A549 (cell line): ENCODE data around the gene OR2T33. TPM values are rescaled to one million over a fixed set of nuclear protein-coding genes. Genes with fewer than 3 reads are reported as not detected.
"Not testable (repeated sequence)": the region's sequence is repeated elsewhere in the genome, so short reads cannot be mapped to it uniquely, and the experiment has no call there.

Experiments
- ATAC-seq, 2 experiments: fragments of 200-7000 bp in 1 of 2; fragments of >200 bp in 1 of 2; cut with Nextera tagmentation in 1 of 2; cut with Tn5 transposase in 1 of 2; 3 replicates each; pipeline versions ENCODE4 v1.8.0 to v1.9.1; 2018 to 2020; ENCODE audit warnings: mild to moderate bottlenecking in 1 of 2, moderate library complexity in 1 of 2
- CTCF ChIA-PET: fragments of 300-600 bp; sonication (Branson Sonifier 250); formaldehyde crosslinking; extraction: SDS; loops from one replicate; lab custom pipeline; 2021; ENCODE audit warnings: antibody characterized with exemption, inconsistent platforms; lab: Yijun Ruan, JAX
- POLR2A ChIA-PET: fragments of 350-600 bp; formaldehyde crosslinking; extraction: SDS; loops from one replicate; lab custom pipeline; 2021; ENCODE audit warnings: antibody characterized with exemption, inconsistent platforms; lab: Yijun Ruan, JAX
- DNase-seq, 2 experiments: peaks; one replicate each; pipeline versions ENCODE4 v3.0.0 to v3.0.0-alpha.2; 2011 to 2016; ENCODE audit warnings: low read depth in 1 of 2, low spot score in 1 of 2
- FAIRE-seq: peaks from 2 replicates; lab custom pipeline; 2011; peaks lifted over from hg19 to GRCh38; lab: Jason Lieb, UNC
- H3K27ac ChIP-seq, 2 experiments: fragments of >200 bp; sonication (Bioruptor Twin); formaldehyde crosslinking; 3 replicates each; pipeline ENCODE4 v1.5.1; 2016 to 2017
- H3K4me1 ChIP-seq: fragments of >200 bp; sonication (Bioruptor Twin); formaldehyde crosslinking; 3 replicates; pipeline ENCODE4 v1.6.1; 2016
- H3K4me2 ChIP-seq: fragments of >200 bp; sonication (Bioruptor Twin); formaldehyde crosslinking; 3 replicates; pipeline ENCODE4 v1.6.1; 2016
- H3K4me3 ChIP-seq: fragments of >200 bp; sonication (Bioruptor Twin); formaldehyde crosslinking; 3 replicates; pipeline ENCODE4 v1.5.1; 2016
- H3K9me3 ChIP-seq: fragments of >200 bp; sonication (Bioruptor Twin); formaldehyde crosslinking; 3 replicates; pipeline ENCODE4 v1.6.1; 2016
- BHLHE40 ChIP-seq: IDR thresholded peaks from 2 replicates; pipeline ENCODE4 v1.6.1; 2012; ENCODE audit warnings: low read depth, low read length, inconsistent platforms
- CEBPB ChIP-seq, 2 experiments: fragments of >200 bp in 1 of 2; sonication (Bioruptor Twin) in 1 of 2; formaldehyde crosslinking in 1 of 2; IDR thresholded peaks; 2 replicates each; pipeline ENCODE4 v1.6.1; 2012 to 2016
- EHF ChIP-seq: fragments of 250-450 bp; sonication (Bioruptor Pico); IDR thresholded peaks from 2 replicates; pipeline ENCODE4 v1.5.0; 2020; ENCODE audit warnings: mild to moderate bottlenecking
- EP300 ChIP-seq, 2 experiments: fragments of >200 bp; sonication (Bioruptor Twin); formaldehyde crosslinking; IDR thresholded peaks; 2 replicates in 1 of 2; 3 replicates in 1 of 2; pipeline ENCODE4 v1.6.1; 2016 to 2017
- ESRRA ChIP-seq: fragments of 150-350 bp; IDR thresholded peaks from 2 replicates; pipeline ENCODE4 v1.6.1; 2014; ENCODE audit warnings: mild to moderate bottlenecking, low read length, borderline replicate concordance
- FOXS1 ChIP-seq: fragments of 250-450 bp; sonication (Bioruptor Pico); IDR thresholded peaks from 2 replicates; pipeline ENCODE4 v1.5.0; 2020; ENCODE audit warnings: mild to moderate bottlenecking, moderate library complexity
- GATA3 ChIP-seq: IDR thresholded peaks from 2 replicates; pipeline ENCODE4 v1.6.1; 2012; ENCODE audit warnings: borderline replicate concordance
- HOXA7 ChIP-seq: fragments of 250-450 bp; sonication (Bioruptor Pico); IDR thresholded peaks from 2 replicates; pipeline ENCODE4 v1.5.0; 2020; ENCODE audit warnings: mild to moderate bottlenecking, moderate library complexity
- JUN ChIP-seq, 2 experiments: fragments of >200 bp; sonication (Bioruptor Twin); formaldehyde crosslinking; IDR thresholded peaks; 2 replicates in 1 of 2; 3 replicates in 1 of 2; pipeline ENCODE4 v1.6.1; 2016 to 2017
- MAZ ChIP-seq: fragments of 150-350 bp; IDR thresholded peaks from 2 replicates; pipeline ENCODE4 v1.6.1; 2014; ENCODE audit warnings: antibody characterized with exemption, low read depth, low read length, borderline replicate concordance
- NR3C1 ChIP-seq: fragments of >200 bp; sonication (Bioruptor Twin); formaldehyde crosslinking; IDR thresholded peaks from 3 replicates; pipeline ENCODE4 v1.6.1; 2017
- PHF8 ChIP-seq: fragments of 200-600 bp; sonication (generic); IDR thresholded peaks from 2 replicates; pipeline ENCODE4 v1.6.1; 2016; ENCODE audit warnings: low read depth, mild to moderate bottlenecking, antibody characterized with exemption, moderate library complexity, borderline replicate concordance
- POLR2AphosphoS2 ChIP-seq: conservative IDR thresholded peaks from 2 replicates; pipeline ENCODE4 v1.6.1; 2012; ENCODE audit warnings: low read length, improper control_type of control experiment, inconsistent platforms
- RAD21 ChIP-seq, 2 experiments: fragments of >200 bp in 1 of 2; sonication (Bioruptor Twin) in 1 of 2; formaldehyde crosslinking in 1 of 2; IDR thresholded peaks in 1 of 2; conservative IDR thresholded peaks in 1 of 2; 2 replicates in 1 of 2; 3 replicates in 1 of 2; pipeline ENCODE4 v1.6.1; 2012 to 2018; ENCODE audit warnings: inconsistent platforms in 1 of 2
- RARB ChIP-seq: fragments of 250-450 bp; sonication (Bioruptor Pico); IDR thresholded peaks from 2 replicates; pipeline ENCODE4 v1.8.0; 2021; ENCODE audit warnings: mild to moderate bottlenecking, moderate library complexity
- RCOR1 ChIP-seq: fragments of 150-350 bp; IDR thresholded peaks from 2 replicates; pipeline ENCODE4 v1.6.1; 2014; ENCODE audit warnings: antibody characterized with exemption, low read length, low read depth
- REST ChIP-seq: fragments of 200-600 bp; sonication (generic); IDR thresholded peaks from 2 replicates; pipeline ENCODE4 v1.6.1; 2016; ENCODE audit warnings: antibody characterized with exemption, mild to moderate bottlenecking, moderate library complexity
- SMC3 ChIP-seq: fragments of >200 bp; sonication (Bioruptor Twin); formaldehyde crosslinking; IDR thresholded peaks from 3 replicates; pipeline ENCODE4 v1.6.1; 2018; ENCODE audit warnings: inconsistent platforms
- TFCP2L1 ChIP-seq: fragments of 250-450 bp; sonication (Bioruptor Pico); IDR thresholded peaks from 2 replicates; pipeline ENCODE4 v1.5.0; 2021; ENCODE audit warnings: mild to moderate bottlenecking
- USF2 ChIP-seq: fragments of 450-650 bp; IDR thresholded peaks from 2 replicates; pipeline ENCODE4 v1.6.1; 2014; ENCODE audit warnings: antibody characterized with exemption
- ZSCAN20 ChIP-seq: fragments of 250-450 bp; sonication (Bioruptor Pico); IDR thresholded peaks from 2 replicates; pipeline ENCODE4 v1.8.0; 2022; ENCODE audit warnings: mild to moderate bottlenecking, moderate library complexity
- WGBS: methylation state at CpG from one replicate; pipeline ENCODE4 v1.1.6; 2017; ENCODE audit errors: missing lambda C conversion rate; 5-methylcytosine and 5-hydroxymethylcytosine counted together
- polyA plus RNA-seq, 4 experiments: library from polyadenylated mRNA; depleted of rRNA in 3 of 4; stranded (reverse); fragments of >200 nt; fragmentation: RNase III in 1 of 4; extraction: RNeasy Plus Mini Kit Qiagen cat#74134 plus additional on column Dnase treatment in 1 of 4; gene quantifications; 2 replicates in 3 of 4; 3 replicates in 1 of 4; pipeline ENCODE4 v1.2.3, GENCODE V29; 2011 to 2017
- TF ChIP-seq, protein P1 (sequence below): fragments of 150-350 bp; IDR thresholded peaks from 2 replicates; pipeline ENCODE4 v1.6.1; 2014; ENCODE audit warnings: low read depth, mild to moderate bottlenecking, low read length
- TF ChIP-seq, protein P2 (sequence below): IDR thresholded peaks from 2 replicates; pipeline ENCODE4 v1.6.1; 2012

Gene OR2T33
- polyA plus RNA-seq, 2 of the 4 experiments (the other 2 are of a cell fraction) = not detected

DNA sequence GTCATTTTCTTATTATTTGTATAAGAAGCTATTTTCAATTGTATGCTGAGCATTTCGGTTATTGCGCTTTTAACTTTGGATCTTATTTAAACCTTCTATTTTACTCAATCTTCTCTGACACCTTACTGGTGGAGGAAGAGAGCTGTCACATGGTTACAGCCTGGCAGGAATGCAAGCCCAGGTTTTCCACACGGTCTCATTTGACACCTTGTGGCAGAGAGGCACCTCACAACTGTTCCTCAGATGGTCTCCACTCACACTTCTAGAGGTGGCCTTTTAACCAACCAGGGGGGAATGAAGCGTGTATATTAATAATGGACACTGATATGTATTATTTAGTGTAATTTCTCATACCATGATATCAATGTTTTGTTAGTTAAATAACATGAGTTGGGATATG is 9.6 kb downstream of the OR2T33 start (continued):
- TF ChIP-seq, protein P1, sequence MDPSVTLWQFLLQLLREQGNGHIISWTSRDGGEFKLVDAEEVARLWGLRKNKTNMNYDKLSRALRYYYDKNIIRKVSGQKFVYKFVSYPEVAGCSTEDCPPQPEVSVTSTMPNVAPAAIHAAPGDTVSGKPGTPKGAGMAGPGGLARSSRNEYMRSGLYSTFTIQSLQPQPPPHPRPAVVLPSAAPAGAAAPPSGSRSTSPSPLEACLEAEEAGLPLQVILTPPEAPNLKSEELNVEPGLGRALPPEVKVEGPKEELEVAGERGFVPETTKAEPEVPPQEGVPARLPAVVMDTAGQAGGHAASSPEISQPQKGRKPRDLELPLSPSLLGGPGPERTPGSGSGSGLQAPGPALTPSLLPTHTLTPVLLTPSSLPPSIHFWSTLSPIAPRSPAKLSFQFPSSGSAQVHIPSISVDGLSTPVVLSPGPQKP = no peak
- TF ChIP-seq BHLHE40 = no peak
- TF ChIP-seq MAZ = no peak
- no peak for TF ChIP-seq RAD21 (conservative IDR thresholded peaks at IDR 0.05 in 1 of 2, IDR thresholded peaks at IDR 0.05 in 1 of 2)
- no peak for TF ChIP-seq HOXA7 (CRISPR knock-in tag)
- TF ChIP-seq, protein P2, sequence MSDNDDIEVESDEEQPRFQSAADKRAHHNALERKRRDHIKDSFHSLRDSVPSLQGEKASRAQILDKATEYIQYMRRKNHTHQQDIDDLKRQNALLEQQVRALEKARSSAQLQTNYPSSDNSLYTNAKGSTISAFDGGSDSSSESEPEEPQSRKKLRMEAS = no peak

GRCh38 chr1:248259309-248259708 is 18.5 kb downstream of the OR2T33 start:
- H3K4me1 ChIP-seq, ATAC-seq, H3K4me2 ChIP-seq, H3K27ac ChIP-seq, H3K4me3 ChIP-seq, H3K9me3 ChIP-seq, DNase-seq, FAIRE-seq, POLR2A ChIA-PET, CTCF ChIA-PET: not testable (repeated sequence)
- 0% methylated on average over 1 of the region's 1 CpG for WGBS

- ATAC-seq = peak in 1 of 2 experiments; percentile 60; a peak in 3 of 6 replicates
- CTCF ChIA-PET = no interaction called here
- Histone ChIP-seq H3K9me3 (no peaks in the 10 kb centered on the region), H3K4me1 (no peaks in the 10 kb centered on the region), H3K27ac (no peak overlapping the region), H3K4me3 (no peak overlapping the region)
- 9% methylated on average over 14 of the region's 14 CpGs for whole genome bisulfite sequencing
- TF ChIP-seq RARB (CRISPR knock-in tag) (no peak), RAD21 (conservative IDR thresholded peaks at IDR 0.05 in 1 of 2, IDR thresholded peaks at IDR 0.05 in 1 of 2) (peak; percentile 19 to 47; a peak in 3 of 5 replicates)
- TF ChIP-seq, all 56 proteins: peak for 1
- no peak for FAIRE-seq
- POLR2A ChIA-PET = no interaction called here
- no peak overlapping the region for H3K4me2 ChIP-seq
- peak; percentile 13 to 31 for DNase-seq
Observed at GRCh38 chr1:248243204-248243603, 34.6 kb downstream of the OR2T33 start.

DNA sequence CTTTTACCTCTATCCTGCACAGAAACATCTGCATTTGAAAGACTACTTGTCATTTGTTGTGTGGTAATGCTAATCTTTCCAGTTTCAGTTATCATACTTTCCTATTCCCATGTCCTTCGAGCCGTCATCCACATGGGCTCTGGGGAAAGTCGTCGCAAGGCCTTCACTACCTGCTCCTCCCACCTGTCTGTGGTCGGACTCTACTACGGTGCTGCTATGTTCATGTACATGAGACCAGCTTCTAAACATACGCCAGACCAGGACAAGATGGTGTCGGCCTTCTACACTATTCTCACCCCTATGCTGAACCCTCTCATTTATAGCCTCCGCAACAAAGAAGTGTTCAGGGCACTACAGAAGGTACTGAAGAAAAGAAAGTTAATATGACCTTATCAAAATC is 38.3 kb downstream of the OR2T33 start:
- WGBS = 10% methylated on average over 9 of the region's 9 CpGs
- Histone ChIP-seq H3K4me3 (no peak overlapping the region), H3K27ac (no peak overlapping the region), H3K4me1 (no peaks in the 10 kb centered on the region), H3K9me3 (no peaks in the 10 kb centered on the region), H3K4me2 (no peak overlapping the region)
- DNase-seq (no peak), ATAC-seq (no peak), FAIRE-seq (no peak)
- POLR2A ChIA-PET = no interaction called here
- CTCF ChIA-PET = no interaction called here
- TF ChIP-seq USF2 (no peak), RAD21 (conservative IDR thresholded peaks at IDR 0.05 in 1 of 2, IDR thresholded peaks at IDR 0.05 in 1 of 2) (no peak), ZSCAN20 (CRISPR knock-in tag) (no peak), JUN (IDR thresholded peaks at IDR 0.05) (no peak), SMC3 (no peak), ESRRA (no peak), RCOR1 (no peak), CEBPB (IDR thresholded peaks at IDR 0.05) (no peak), EHF (no peak), TFCP2L1 (no peak), NR3C1 (no peak), PHF8 (no peak), GATA3 (no peak), EP300 (IDR thresholded peaks at IDR 0.05) (no peak), MAZ (no peak), REST (no peak), HOXA7 (CRISPR knock-in tag) (no peak), FOXS1 (CRISPR knock-in tag) (no peak), POLR2AphosphoS2 (no peak)
- TF ChIP-seq, protein P1 = no peak
